ENCODE data around the gene RHBDD3.

RHBDD3 gene

DNA sequence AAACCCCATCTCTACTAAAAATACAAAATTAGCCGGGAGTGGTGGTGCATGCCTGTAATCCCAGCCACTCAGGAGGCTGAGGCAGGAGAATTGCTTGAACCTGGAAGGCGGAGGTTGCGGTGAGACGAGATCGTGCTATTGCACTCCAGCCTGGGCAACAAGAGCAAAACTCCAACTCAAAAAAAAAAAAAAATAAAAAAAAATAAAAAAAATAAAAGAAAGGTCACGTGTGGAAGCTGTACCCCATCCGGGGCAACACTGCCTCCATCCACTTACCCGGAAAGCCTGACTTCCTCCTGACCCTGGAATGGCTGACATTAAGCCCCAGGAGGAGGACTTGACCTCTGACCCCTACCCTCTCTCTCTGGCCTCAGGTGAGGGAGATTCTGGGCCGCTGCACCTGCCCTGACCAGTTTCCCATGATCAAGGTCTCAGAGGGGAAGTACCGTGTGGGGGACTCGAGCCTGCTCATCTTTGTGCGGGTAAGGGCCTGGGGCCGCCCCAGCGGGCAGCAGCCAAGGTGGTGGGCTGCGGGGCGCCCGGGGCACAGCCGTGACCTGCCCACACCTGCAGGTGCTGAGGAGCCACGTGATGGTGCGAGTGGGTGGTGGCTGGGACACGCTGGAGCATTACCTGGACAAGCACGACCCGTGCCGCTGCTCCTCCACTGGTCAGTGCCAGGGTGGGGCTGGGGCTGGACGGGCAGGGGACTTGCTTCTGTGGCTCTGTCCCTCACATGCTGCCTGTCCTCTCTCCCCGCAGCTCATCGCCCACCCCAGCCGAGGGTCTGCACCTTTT is 42.5 kb upstream of the RHBDD3 start:
- Histone ChIP-seq H3K27me3 (replicated peaks) (peaks cover 19% of the 10 kb centered on the region), H3K4me3 (ENCODE audit: low read depth, low read length) (no peak overlapping the region), H3K36me3 (replicated peaks) (peaks cover 5% of the 10 kb centered on the region), H3K27ac (peak overlapping the region; percentile 86)
- in situ Hi-C loops (cut with HindIII; ENCODE audit: low pct_ligation_motif_present, low sequenced_read_pairs) = no loop called here
- TF ChIP-seq, protein P1, sequence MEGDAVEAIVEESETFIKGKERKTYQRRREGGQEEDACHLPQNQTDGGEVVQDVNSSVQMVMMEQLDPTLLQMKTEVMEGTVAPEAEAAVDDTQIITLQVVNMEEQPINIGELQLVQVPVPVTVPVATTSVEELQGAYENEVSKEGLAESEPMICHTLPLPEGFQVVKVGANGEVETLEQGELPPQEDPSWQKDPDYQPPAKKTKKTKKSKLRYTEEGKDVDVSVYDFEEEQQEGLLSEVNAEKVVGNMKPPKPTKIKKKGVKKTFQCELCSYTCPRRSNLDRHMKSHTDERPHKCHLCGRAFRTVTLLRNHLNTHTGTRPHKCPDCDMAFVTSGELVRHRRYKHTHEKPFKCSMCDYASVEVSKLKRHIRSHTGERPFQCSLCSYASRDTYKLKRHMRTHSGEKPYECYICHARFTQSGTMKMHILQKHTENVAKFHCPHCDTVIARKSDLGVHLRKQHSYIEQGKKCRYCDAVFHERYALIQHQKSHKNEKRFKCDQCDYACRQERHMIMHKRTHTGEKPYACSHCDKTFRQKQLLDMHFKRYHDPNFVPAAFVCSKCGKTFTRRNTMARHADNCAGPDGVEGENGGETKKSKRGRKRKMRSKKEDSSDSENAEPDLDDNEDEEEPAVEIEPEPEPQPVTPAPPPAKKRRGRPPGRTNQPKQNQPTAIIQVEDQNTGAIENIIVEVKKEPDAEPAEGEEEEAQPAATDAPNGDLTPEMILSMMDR (IDR thresholded peaks at IDR 0.05; ENCODE audit: low read depth, low read length, missing control alignments) = no peak
- no peak for DNase-seq

DNA sequence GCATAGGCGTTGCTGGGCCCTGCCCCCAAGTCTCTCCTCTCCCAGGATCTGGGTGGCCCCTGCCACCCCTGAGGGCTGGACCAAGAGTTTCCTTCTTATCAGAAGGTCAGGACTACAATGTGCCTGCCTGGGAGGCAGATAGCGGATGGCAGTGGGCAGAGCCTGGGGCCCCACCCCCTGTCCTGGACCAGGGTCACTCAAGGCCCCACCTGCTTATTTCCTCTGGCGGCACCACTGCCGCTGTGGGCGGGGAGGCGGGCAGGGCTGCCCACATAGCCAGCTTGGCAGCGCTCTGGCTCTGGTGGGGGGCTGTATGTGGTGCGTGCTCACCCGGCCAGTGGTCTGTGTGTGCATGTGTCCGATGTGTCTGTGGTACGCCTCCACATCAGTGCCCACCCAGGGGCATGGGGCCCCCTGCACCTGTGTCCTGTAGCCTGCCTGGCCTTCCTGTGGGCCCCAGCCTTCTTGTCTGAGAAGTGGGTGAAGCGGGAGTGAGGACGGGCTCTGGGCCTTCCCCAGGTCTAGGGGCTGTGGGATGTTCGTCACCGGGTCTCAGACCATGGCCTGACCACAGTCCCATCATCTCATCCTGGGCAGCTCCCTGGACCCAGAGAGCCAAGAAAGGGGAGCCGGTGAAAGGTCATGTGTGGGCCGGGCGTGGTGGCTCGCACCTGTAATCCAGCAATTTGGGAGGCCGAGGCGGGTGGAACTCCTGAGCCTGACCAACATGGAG is 41.7 kb upstream of the RHBDD3 start:
- Histone ChIP-seq H3K27ac (peak overlapping the region; percentile 75), H3K27me3 (replicated peaks) (peaks cover 12% of the 10 kb centered on the region), H3K4me3 (ENCODE audit: low read depth, low read length) (peak overlapping the region; percentile 37), H3K36me3 (replicated peaks) (peaks cover 5% of the 10 kb centered on the region)
- no peak for DNase-seq
- in situ Hi-C loops (cut with HindIII; ENCODE audit: low pct_ligation_motif_present, low sequenced_read_pairs) = no loop called here
- TF ChIP-seq, protein P1 (IDR thresholded peaks at IDR 0.05; ENCODE audit: low read depth, low read length, missing control alignments) = no peak

DNA sequence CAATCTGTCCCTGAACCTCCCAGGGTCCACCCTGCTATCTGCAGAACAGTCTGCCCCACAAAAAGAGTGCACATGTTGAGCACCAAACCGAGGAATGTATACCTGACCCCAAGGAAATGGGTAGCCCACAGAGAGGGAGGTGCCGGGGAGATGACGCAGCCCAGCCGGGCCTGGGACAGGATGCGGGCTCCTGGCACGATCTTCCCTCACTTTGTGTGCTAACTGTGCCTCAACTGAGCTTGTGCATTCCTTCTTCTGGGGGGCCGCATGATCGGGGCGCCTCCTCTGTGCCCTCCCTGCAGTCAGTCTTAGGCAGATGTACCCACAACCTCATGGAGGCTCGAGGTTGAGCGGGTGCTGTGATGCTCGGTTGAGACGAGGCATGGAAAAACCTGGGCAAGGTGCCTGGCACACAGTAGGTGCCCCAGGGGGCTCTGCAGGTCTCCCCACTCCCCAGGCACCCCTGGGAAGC is 41.0 kb upstream of the RHBDD3 start:
- peak; percentile 73 for DNase-seq
- in situ Hi-C loops (cut with HindIII; ENCODE audit: low pct_ligation_motif_present, low sequenced_read_pairs) = no loop called here

DNA sequence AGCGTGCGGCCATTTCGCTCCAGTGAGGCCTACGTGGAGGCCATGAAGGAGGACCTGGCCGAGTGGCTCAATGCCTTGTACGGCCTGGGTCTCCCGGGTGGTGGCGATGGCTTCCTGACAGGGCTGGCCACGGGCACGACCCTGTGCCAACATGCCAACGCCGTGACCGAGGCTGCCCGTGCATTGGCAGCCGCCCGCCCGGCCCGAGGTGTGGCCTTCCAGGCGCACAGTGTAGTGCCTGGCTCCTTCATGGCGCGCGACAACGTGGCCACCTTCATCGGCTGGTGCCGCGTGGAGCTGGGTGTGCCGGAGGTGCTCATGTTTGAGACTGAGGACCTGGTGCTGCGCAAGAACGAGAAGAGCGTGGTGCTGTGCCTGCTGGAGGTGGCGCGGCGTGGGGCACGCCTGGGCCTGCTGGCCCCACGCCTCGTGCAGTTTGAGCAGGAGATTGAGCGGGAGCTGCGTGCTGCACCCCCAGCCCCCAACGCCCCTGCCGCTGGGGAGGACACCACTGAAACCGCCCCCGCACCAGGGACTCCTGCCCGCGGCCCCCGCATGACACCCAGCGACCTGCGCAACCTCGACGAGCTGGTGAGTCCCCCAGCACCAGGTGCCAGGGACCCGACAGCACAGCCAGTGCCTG is 40.5 kb upstream of the RHBDD3 start:
- peak overlapping the region; percentile 71 for H3K4me3 ChIP-seq (ENCODE audit: low read depth, low read length)
- no peaks in the 10 kb centered on the region for H3K27me3 ChIP-seq (replicated peaks)
- H3K36me3 ChIP-seq (replicated peaks) = peaks cover 5% of the 10 kb centered on the region
- peak overlapping the region; percentile 20 for H3K27ac ChIP-seq
- TF ChIP-seq, protein P1 (IDR thresholded peaks at IDR 0.05; ENCODE audit: low read depth, low read length, missing control alignments) = no peak
- in situ Hi-C loops (cut with HindIII; ENCODE audit: low pct_ligation_motif_present, low sequenced_read_pairs) = no loop called here
- DNase-seq = no peak

More for the DNA sequence above, 41.0 kb upstream of the RHBDD3 start:
- H3K27ac ChIP-seq = peak overlapping the region; percentile 75
- peaks cover 5% of the 10 kb centered on the region for H3K36me3 ChIP-seq (replicated peaks)
- peak overlapping the region; percentile 37 for H3K4me3 ChIP-seq (ENCODE audit: low read depth, low read length)
- peaks cover 5% of the 10 kb centered on the region for H3K27me3 ChIP-seq (replicated peaks)
- TF ChIP-seq, protein P1 (IDR thresholded peaks at IDR 0.05; ENCODE audit: low read depth, low read length, missing control alignments) = no peak

DNA sequence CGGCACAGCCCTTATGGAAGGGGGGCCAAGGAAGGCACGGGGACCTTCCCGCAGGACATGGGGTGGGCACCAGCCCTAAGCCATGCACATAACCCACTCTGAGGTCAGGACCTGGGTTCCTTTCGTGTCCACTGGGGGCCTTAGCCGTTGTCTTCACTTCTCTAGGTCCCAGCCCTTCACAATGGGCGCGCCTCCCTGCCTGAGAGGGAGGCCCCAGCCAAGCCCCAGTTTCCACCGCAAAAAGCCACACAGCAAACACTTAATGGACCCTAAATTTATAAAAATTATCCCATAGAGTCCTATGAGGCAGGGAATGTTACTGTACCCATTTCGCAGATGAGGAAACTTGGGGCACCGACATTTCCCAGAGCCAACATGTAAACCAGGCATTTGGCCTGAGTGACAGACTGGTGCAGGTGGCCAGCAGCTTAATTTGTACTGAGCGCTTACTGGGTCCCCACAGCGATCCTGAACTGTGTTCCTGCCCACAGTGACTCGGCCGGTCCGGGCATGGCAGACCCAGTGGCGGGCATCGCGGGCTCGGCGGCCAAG is 39.9 kb upstream of the RHBDD3 start:
- DNase-seq = no peak
- Histone ChIP-seq H3K4me3 (ENCODE audit: low read depth, low read length) (peak overlapping the region; percentile 71), H3K27me3 (replicated peaks) (no peaks in the 10 kb centered on the region), H3K36me3 (replicated peaks) (peaks cover 5% of the 10 kb centered on the region), H3K27ac (peak overlapping the region; percentile 74)
- TF ChIP-seq, protein P1 (IDR thresholded peaks at IDR 0.05; ENCODE audit: low read depth, low read length, missing control alignments) = peak; percentile 1
- in situ Hi-C loops (cut with HindIII; ENCODE audit: low pct_ligation_motif_present, low sequenced_read_pairs) = no loop called here

Data from brain microvascular endothelial cell (primary cell).